ENCODE data around the gene OSM. TPM values are rescaled to one million over a fixed set of nuclear protein-coding genes. Genes with fewer than 3 reads are reported as not detected.

Gene OSM
- total RNA-seq, 3 donors from 2014 or later, result 0.41 to 1.0 TPM; not detected in 1

DNA sequence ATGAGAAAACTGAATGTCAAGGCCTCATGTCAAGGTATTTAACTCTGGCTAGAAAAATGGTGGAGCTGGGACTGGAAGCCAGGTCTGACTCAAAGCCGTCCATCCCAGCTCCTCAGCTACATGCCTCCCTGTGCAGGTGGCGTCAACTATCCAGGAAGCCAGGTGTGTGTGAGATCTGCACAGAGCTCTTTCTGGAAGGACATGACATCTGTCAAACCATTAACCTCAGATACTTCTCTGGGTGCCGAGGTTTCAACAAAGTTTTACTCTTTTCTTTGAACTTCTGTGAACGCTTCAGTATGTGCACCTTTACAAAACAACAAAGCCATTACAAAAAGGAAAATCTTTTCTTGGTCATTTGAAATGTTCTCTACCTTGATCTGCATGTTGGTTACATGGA, 29.7 kb upstream of the OSM start:
- TF ChIP-seq, protein P1, sequence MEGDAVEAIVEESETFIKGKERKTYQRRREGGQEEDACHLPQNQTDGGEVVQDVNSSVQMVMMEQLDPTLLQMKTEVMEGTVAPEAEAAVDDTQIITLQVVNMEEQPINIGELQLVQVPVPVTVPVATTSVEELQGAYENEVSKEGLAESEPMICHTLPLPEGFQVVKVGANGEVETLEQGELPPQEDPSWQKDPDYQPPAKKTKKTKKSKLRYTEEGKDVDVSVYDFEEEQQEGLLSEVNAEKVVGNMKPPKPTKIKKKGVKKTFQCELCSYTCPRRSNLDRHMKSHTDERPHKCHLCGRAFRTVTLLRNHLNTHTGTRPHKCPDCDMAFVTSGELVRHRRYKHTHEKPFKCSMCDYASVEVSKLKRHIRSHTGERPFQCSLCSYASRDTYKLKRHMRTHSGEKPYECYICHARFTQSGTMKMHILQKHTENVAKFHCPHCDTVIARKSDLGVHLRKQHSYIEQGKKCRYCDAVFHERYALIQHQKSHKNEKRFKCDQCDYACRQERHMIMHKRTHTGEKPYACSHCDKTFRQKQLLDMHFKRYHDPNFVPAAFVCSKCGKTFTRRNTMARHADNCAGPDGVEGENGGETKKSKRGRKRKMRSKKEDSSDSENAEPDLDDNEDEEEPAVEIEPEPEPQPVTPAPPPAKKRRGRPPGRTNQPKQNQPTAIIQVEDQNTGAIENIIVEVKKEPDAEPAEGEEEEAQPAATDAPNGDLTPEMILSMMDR (IDR thresholded peaks at IDR 0.05), result no peak
- Histone ChIP-seq H3K4me1 (ENCODE audit: low read depth) (peaks cover 13% of the 10 kb centered on the region), H3K36me3 (ENCODE audit: low read depth) (peaks cover 5% of the 10 kb centered on the region)

DNA sequence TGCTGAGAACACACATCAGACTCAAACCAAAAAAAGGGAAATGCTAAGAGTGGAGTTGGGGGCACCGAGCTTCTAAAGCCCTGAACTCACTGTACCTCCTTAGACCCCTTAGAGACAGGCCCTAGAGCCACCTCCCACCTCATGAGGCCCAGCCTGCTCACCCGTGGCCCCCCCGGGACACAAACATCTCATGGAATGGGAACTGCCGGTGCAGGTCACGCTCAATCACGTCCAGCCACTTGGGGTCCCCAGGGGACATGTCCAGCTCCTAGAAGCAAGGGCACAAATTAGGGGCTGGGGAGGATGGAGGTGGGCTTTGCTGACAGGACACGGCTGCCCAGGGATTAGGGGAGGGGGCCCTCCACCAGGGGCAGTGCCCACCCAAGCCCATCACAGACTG, 28.9 kb upstream of the OSM start:
- Histone ChIP-seq H3K4me3 (no peak overlapping the region), H3K9me3 (no peaks in the 10 kb centered on the region), H3K36me3 (ENCODE audit: low read depth) (peaks cover 5% of the 10 kb centered on the region), H3K4me1 (ENCODE audit: low read depth) (peaks cover 18% of the 10 kb centered on the region)
- TF ChIP-seq, protein P1 (IDR thresholded peaks at IDR 0.05), result no peak
- intact Hi-C loops (cut with DNase I, micrococcal nuclease), result no loop called here
- ATAC-seq, result no peak
- DNase-seq, result no peak

More for the DNA sequence above, 29.7 kb upstream of the OSM start:
- Histone ChIP-seq H3K9me3 (no peaks in the 10 kb centered on the region), H3K4me3 (no peak overlapping the region)
- ATAC-seq (no peak), DNase-seq (no peak)
- intact Hi-C loops (cut with DNase I, micrococcal nuclease), result no loop called here

DNA sequence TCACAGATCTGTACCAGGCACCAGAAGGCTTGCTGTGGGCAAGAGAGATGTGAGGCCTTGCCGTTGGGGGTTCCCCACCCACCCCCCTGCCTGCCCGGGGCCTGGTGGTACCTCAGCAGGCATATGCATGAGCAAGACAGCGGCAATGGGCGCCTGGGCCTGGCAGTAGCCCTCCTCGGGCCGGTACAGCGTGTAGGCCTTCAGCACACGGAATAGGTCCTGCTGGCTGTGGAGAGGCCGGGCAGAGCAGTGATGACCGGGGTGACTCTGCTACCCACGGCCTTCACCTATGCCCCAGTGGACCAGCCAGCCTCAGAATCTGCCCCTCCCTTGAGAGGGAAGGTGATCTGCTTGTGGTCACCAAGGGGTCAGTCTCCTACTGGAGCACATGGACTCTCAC, 28.2 kb upstream of the OSM start:
- TF ChIP-seq, protein P1 (IDR thresholded peaks at IDR 0.05), result no peak
- ATAC-seq (no peak), DNase-seq (no peak)
- Histone ChIP-seq H3K9me3 (no peaks in the 10 kb centered on the region), H3K4me3 (no peak overlapping the region), H3K4me1 (ENCODE audit: low read depth) (peaks cover 25% of the 10 kb centered on the region), H3K36me3 (ENCODE audit: low read depth) (peaks cover 5% of the 10 kb centered on the region)
- intact Hi-C loops (cut with DNase I, micrococcal nuclease), result no loop called here

DNA sequence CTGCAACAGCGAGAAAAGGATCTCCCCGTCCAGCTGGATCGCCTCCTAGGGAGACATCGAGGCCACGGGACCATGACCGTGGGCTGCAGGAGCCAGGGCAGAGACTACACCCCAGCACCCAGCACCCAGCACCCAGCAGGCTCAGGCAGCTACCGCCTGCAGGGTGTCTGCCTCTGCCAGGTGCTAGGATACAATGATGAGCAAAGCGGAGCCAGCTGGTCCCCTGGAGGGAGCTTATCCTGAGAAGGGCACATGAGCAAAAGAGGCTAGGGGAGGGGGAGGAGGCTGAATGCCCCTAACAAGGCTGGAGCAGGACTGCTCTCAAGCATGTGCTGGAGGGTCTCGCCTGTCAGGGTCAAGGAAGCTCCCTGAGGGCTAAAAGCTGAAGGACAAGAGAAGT, 27.4 kb upstream of the OSM start:
- H3K9me3 ChIP-seq, result no peaks in the 10 kb centered on the region
- H3K4me3 ChIP-seq, result no peak overlapping the region
- peaks cover 25% of the 10 kb centered on the region for H3K4me1 ChIP-seq (ENCODE audit: low read depth)
- ATAC-seq (no peak), DNase-seq (no peak)
- peaks cover 5% of the 10 kb centered on the region for H3K36me3 ChIP-seq (ENCODE audit: low read depth)
- TF ChIP-seq, protein P1 (IDR thresholded peaks at IDR 0.05), result no peak
- intact Hi-C loops (cut with DNase I, micrococcal nuclease), result no loop called here

DNA sequence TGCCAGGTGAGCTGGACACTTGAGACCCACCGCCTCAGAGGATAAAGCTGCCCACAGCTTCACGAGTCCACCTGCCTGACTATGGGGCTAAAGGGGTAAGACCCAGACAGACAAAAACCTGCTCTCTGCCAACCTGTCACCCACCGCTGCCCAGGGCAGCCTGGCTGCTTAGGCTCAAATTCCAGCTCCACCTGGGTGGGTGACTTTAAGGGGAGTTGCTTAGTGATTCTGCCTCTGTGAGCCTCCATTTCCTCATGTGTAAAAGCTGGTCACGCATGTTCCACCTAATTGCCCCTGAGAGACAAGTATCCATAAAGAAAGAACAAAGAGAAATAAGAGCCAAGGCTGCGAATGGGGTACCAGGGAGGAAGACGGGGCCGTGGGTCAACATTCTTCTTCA, 26.4 kb upstream of the OSM start:
- TF ChIP-seq, protein P1 (IDR thresholded peaks at IDR 0.05), result no peak
- Histone ChIP-seq H3K9me3 (no peaks in the 10 kb centered on the region), H3K4me3 (no peak overlapping the region), H3K36me3 (ENCODE audit: low read depth) (peaks cover 5% of the 10 kb centered on the region), H3K4me1 (ENCODE audit: low read depth) (peaks cover 21% of the 10 kb centered on the region)
- no peak for DNase-seq
- ATAC-seq, result no peak
- intact Hi-C loops (cut with DNase I, micrococcal nuclease), result no loop called here
